Testis (tissue), 2 donors: ENCODE data around the gene COL4A3.

ENCODE experiments used
- CTCF ChIP-seq, 3 experiments: fragments of 450-650 bp in 2 of 3; fragments of 200-600 bp in 1 of 3; sonication (generic) in 1 of 3; IDR thresholded peaks; one replicate each; pipeline ENCODE4 v1.5.1; 2016 to 2019; ENCODE audit warnings: antibody characterized with exemption in 3 of 3, mild to moderate bottlenecking in 2 of 3, moderate library complexity in 1 of 3
- POLR2A ChIP-seq: fragments of 450-650 bp; IDR thresholded peaks from one replicate; pipeline ENCODE4 v1.6.1; 2017; ENCODE audit warnings: antibody characterized with exemption, mild to moderate bottlenecking, moderate library complexity

DNA sequence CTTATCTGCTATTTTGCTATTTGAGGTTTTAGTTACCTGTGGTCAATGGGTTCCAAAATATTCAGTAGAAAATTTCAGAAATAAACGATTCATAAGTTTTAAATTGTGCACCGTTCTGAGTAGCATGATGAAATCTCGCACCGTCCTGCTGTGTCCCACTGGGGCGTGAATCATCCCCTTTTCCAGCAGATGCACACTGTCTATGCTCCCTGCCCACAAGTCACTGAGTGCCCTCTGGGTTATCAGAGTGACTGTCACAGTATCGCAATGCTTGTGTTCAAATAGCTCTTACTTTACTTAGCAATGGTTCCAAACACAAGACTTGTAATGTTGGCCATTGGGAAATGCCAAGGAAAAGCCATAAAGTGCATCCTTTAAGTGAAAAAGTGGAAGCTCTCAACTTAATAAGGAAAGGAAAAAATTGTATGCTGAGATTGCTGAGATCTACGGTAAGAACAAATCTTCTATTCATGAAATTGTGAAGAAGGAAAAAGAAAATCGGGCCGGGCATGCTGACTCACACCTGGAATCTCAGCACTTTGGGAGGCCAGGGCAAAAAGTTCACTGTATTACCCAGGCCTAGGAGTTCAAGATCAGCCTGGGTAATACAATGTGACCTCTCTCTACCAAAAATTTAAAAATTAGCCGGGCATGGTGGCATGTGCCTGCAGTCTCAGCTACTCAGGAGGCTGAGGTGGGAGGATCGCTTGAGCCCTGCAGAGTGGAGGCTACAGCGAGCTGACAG, 13.3 kb downstream of the COL4A3 start:
- TF ChIP-seq CTCF (IDR thresholded peaks at IDR 0.05) (no peak), POLR2A (no peak)
